PC-3 (cell line): ENCODE data around the gene THEM4. TPM values are rescaled to one million over a fixed set of nuclear protein-coding genes. Genes with fewer than 3 reads are reported as not detected.

Experiments used
- ATAC-seq: fragments of 200-7000 bp; cut with Tn5 transposase; 2 replicates; pipeline ENCODE4 v1.9.1; 2020; ENCODE audit warnings: mild to moderate bottlenecking, moderate library complexity
- BruUV-seq: library from RNA; stranded (reverse); fragments of 400-500 nt; replicated peaks from 2 replicates; lab custom pipeline; 2021; lab: Mats Ljungman, UMichigan
- CTCF ChIA-PET: fragments of 300-600 bp; sonication (Branson Sonifier 250); formaldehyde crosslinking; loops from one replicate; lab custom pipeline; 2022; ENCODE audit warnings: antibody characterized with exemption; lab: Charles Lee
- POLR2A ChIA-PET: fragments of 300-600 bp; sonication (Branson Sonifier 250); formaldehyde crosslinking; loops from one replicate; lab custom pipeline; 2022; ENCODE audit warnings: antibody characterized with exemption; ENCODE audit not compliant: unreplicated experiment; lab: Charles Lee
- DNase-seq: peaks from one replicate; pipeline ENCODE4 v3.0.0-alpha.2; 2015
- H2AFZ ChIP-seq: fragments of 300-600 bp; sonication (generic); 2 replicates; pipeline ENCODE4 v1.6.0; 2016; ENCODE audit warnings: antibody characterized with exemption, low read length
- H3F3A ChIP-seq: fragments of 300-600 bp; sonication (generic); one replicate; pipeline ENCODE4 v1.6.0; 2017; ENCODE audit warnings: antibody characterized with exemption, low read length, control low read depth, mild to moderate bottlenecking; ENCODE audit not compliant: unreplicated experiment
- H3K27ac ChIP-seq: fragments of 300-600 bp; sonication (generic); 2 replicates; pipeline ENCODE4 v1.5.1; 2016; ENCODE audit warnings: mild to moderate bottlenecking, low read length
- H3K27me3 ChIP-seq: fragments of 300-600 bp; sonication (generic); 2 replicates; pipeline ENCODE4 v1.6.1; 2016; ENCODE audit warnings: low read length, mixed read lengths
- H3K36me3 ChIP-seq: fragments of 300-600 bp; sonication (generic); 2 replicates; pipeline ENCODE4 v1.6.1; 2016; ENCODE audit warnings: low read depth, mixed run types, low read length, mixed read lengths
- H3K4me1 ChIP-seq: fragments of 300-600 bp; sonication (generic); 2 replicates; pipeline ENCODE4 v1.5.1; 2016; ENCODE audit warnings: low read length; ENCODE audit not compliant: insufficient read depth
- H3K4me2 ChIP-seq: fragments of 300-600 bp; sonication (generic); 2 replicates; pipeline ENCODE4 v1.6.0; 2016; ENCODE audit warnings: low read length
- H3K4me3 ChIP-seq: fragments of 300-600 bp; sonication (generic); 2 replicates; pipeline ENCODE4 v1.5.1; 2016; ENCODE audit warnings: mild to moderate bottlenecking, low read length, mixed read lengths
- H3K79me2 ChIP-seq: fragments of 300-600 bp; sonication (generic); 2 replicates; pipeline ENCODE4 v1.6.1; 2017; ENCODE audit warnings: low read length, mixed read lengths
- H3K9ac ChIP-seq: fragments of 300-600 bp; sonication (generic); 2 replicates; pipeline ENCODE4 v1.6.0; 2016; ENCODE audit warnings: mild to moderate bottlenecking, low read length
- H3K9me2 ChIP-seq: fragments of 300-600 bp; sonication (generic); replicated peaks from 2 replicates; pipeline ENCODE4 v1.6.1; 2016; ENCODE audit warnings: mixed run types, low read length, mixed read lengths
- H3K9me3 ChIP-seq: fragments of 300-600 bp; sonication (generic); 2 replicates; pipeline ENCODE4 v1.6.1; 2016; ENCODE audit warnings: low read length, mixed read lengths
- H4K20me1 ChIP-seq: fragments of 300-600 bp; sonication (generic); 2 replicates; pipeline ENCODE4 v1.6.1; 2016; ENCODE audit warnings: low read length, mixed read lengths
- EZH2 ChIP-seq: fragments of 300-600 bp; sonication (generic); IDR thresholded peaks from one replicate; pipeline ENCODE4 v1.6.1; 2017; ENCODE audit warnings: antibody characterized with exemption, mild to moderate bottlenecking, low read length; ENCODE audit not compliant: unreplicated experiment
- EZH2phosphoT487 ChIP-seq: fragments of 300-600 bp; sonication (generic); IDR thresholded peaks from 2 replicates; pipeline ENCODE4 v1.6.1; 2018; ENCODE audit warnings: mild to moderate bottlenecking, antibody characterized with exemption, low read length, borderline replicate concordance
- intact Hi-C: fragments of 100-400 bp; cut with micrococcal nuclease; formaldehyde crosslinking; loops from 2 replicates; pipeline ENCODE4 v1.9.0; 2023
- total RNA-seq: library from RNA; depleted of rRNA; stranded (reverse); fragments of >200 nt; gene quantifications from 2 replicates; pipeline ENCODE4 v1.2.3, GENCODE V29; 2014
- TF ChIP-seq, protein P1 (sequence below): fragments of 300-600 bp; sonication (generic); conservative IDR thresholded peaks from 2 replicates; pipeline ENCODE4 v1.5.1; 2017; ENCODE audit warnings: antibody characterized with exemption, low read depth, mild to moderate bottlenecking, low read length

The THEM4 gene
- total RNA-seq, 1 experiment from 2014 or later = 18.1 TPM

DNA sequence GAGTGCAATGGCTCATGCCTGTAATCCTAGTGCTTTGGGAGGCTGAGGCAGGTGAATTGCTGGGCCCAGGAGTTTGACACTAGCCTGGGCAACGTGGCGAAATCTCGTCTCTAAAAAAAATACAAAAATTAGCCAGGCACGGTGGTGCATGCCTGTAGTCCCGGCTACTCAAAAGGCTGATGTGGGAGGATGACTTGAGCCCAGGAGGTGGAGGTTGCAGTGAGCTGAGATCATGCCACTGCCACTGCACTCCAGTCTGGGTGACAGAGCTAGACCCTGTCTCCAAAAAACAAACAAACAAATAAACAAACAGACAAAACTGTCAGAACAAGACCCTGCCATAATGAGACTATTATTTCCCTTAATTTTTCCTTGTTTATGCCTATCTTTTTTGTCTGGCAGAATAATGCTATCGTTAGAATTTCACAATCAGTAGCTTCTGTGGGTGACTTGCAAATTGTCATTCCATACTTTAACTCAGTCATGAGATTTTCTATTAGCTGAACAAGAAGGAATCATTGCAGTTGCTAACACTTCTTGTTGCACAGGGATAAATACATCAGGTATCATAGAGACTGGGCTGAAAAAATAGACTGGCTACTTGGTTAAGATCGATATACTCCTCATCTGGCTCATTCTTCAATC lies 7.5 kb upstream of the THEM4 start:
- BruUV-seq = no TSS peak
- no peak overlapping the region for H3K9ac ChIP-seq
- intact Hi-C loops = no loop called here
- CTCF ChIA-PET = no interaction called here
- TF ChIP-seq EZH2 (no peak), EZH2phosphoT487 (no peak)
- TF ChIP-seq, protein P1, sequence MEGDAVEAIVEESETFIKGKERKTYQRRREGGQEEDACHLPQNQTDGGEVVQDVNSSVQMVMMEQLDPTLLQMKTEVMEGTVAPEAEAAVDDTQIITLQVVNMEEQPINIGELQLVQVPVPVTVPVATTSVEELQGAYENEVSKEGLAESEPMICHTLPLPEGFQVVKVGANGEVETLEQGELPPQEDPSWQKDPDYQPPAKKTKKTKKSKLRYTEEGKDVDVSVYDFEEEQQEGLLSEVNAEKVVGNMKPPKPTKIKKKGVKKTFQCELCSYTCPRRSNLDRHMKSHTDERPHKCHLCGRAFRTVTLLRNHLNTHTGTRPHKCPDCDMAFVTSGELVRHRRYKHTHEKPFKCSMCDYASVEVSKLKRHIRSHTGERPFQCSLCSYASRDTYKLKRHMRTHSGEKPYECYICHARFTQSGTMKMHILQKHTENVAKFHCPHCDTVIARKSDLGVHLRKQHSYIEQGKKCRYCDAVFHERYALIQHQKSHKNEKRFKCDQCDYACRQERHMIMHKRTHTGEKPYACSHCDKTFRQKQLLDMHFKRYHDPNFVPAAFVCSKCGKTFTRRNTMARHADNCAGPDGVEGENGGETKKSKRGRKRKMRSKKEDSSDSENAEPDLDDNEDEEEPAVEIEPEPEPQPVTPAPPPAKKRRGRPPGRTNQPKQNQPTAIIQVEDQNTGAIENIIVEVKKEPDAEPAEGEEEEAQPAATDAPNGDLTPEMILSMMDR = no peak
- H2AFZ ChIP-seq = no peak overlapping the region
- no peaks in the 10 kb centered on the region for H3K27me3 ChIP-seq
- H3K4me1 ChIP-seq = peaks cover 6% of the 10 kb centered on the region; the same call in 1 of the 2 replicates
- no peaks in the 10 kb centered on the region for H3F3A ChIP-seq
- POLR2A ChIA-PET = no interaction called here
- no peak for ATAC-seq
- DNase-seq = no peak
- H4K20me1 ChIP-seq = no peaks in the 10 kb centered on the region
- no peak overlapping the region for H3K4me3 ChIP-seq
- H3K4me2 ChIP-seq = no peak overlapping the region
- H3K9me2 ChIP-seq = no peaks in the 10 kb centered on the region
- H3K79me2 ChIP-seq = no peaks in the 10 kb centered on the region
- no peaks in the 10 kb centered on the region for H3K36me3 ChIP-seq
- H3K27ac ChIP-seq = no peak overlapping the region
- no peaks in the 10 kb centered on the region for H3K9me3 ChIP-seq

GRCh38 chr1:151915061-151915686 lies 5.9 kb upstream of the THEM4 start:
- no peak overlapping the region for H3K4me2 ChIP-seq
- H2AFZ ChIP-seq = peak overlapping the region; percentile 19; the same call in 1 of the 2 replicates
- DNase-seq (no peak), ATAC-seq (peak; percentile 11; the same call in 1 of the 2 replicates)
- CTCF ChIA-PET = interaction anchor here (0.7 kb wide), 1 partner anchor 69 kb away, joined by 5 read pairs; no protein-coding TSS in a partner anchor
- H4K20me1 ChIP-seq = no peaks in the 10 kb centered on the region
- no peaks in the 10 kb centered on the region for H3K9me3 ChIP-seq
- no peak overlapping the region for H3K9ac ChIP-seq
- POLR2A ChIA-PET = interaction anchor here (0.6 kb wide), 1 partner anchor 28 kb away, joined by 3 read pairs; no protein-coding TSS in a partner anchor
- H3K79me2 ChIP-seq = no peaks in the 10 kb centered on the region
- no peaks in the 10 kb centered on the region for H3K36me3 ChIP-seq
- no peaks in the 10 kb centered on the region for H3K27me3 ChIP-seq
- BruUV-seq = no TSS peak
- no peaks in the 10 kb centered on the region for H3K9me2 ChIP-seq
- H3F3A ChIP-seq = no peaks in the 10 kb centered on the region
- no peak overlapping the region for H3K4me3 ChIP-seq
- peaks cover 6% of the 10 kb centered on the region; the same call in 1 of the 2 replicates for H3K4me1 ChIP-seq
- no peak for TF ChIP-seq EZH2
- TF ChIP-seq, protein P1 = no peak
- no peak for TF ChIP-seq EZH2phosphoT487
- H3K27ac ChIP-seq = no peak overlapping the region
- intact Hi-C loops = no loop called here

- CTCF ChIA-PET = no interaction called here
Observed at GRCh38 chr1:151914076-151914475, 4.8 kb upstream of the THEM4 start.

More at GRCh38 chr1:151914076-151914475, 4.8 kb upstream of the THEM4 start:
- Histone ChIP-seq H3K4me3 (no peak overlapping the region), H3K4me2 (no peak overlapping the region), H3F3A (no peaks in the 10 kb centered on the region), H3K4me1 (peaks cover 11% of the 10 kb centered on the region), H3K27ac (no peak overlapping the region), H3K9ac (no peak overlapping the region), H3K9me2 (no peaks in the 10 kb centered on the region), H2AFZ (no peak overlapping the region), H3K36me3 (no peaks in the 10 kb centered on the region), H3K79me2 (no peaks in the 10 kb centered on the region), H3K27me3 (no peaks in the 10 kb centered on the region), H3K9me3 (no peaks in the 10 kb centered on the region), H4K20me1 (no peaks in the 10 kb centered on the region)
- ATAC-seq = no peak
- no TSS peak for BruUV-seq
- TF ChIP-seq EZH2phosphoT487 (no peak), EZH2 (no peak)
- TF ChIP-seq, protein P1 = no peak
- no peak for DNase-seq
- POLR2A ChIA-PET = no interaction called here
- intact Hi-C loops = no loop called here
